Measurements from ENCODE around the gene GIPC3.
A peak's percentile ranks its signal among the peaks of the same experiment; 100 is the strongest.

GIPC3 gene

GRCh38 chr19:3599776-3600187 is 14.5 kb downstream of the GIPC3 start:
- no peak for DNase-seq
- intact Hi-C loops (cut with DNase I), result no loop called here

- intact Hi-C loops (cut with DNase I), result no loop called here
- no peak for DNase-seq
Observed at GRCh38 chr19:3601021-3601420, 15.7 kb downstream of the GIPC3 start.

GRCh38 chr19:3603121-3603811 is 18.0 kb downstream of the GIPC3 start:
- DNase-seq, result no peak
- intact Hi-C loops (cut with DNase I), result no loop called here

GRCh38 chr19:3604227-3604986 is 19.1 kb downstream of the GIPC3 start:
- intact Hi-C loops (cut with DNase I), result no loop called here
- no peak for DNase-seq

GRCh38 chr19:3604987-3605343 is 19.7 kb downstream of the GIPC3 start:
- intact Hi-C loops (cut with DNase I), result no loop called here
- no peak for DNase-seq

- intact Hi-C loops (cut with DNase I), result no loop called here
- no peak for DNase-seq
Observed at GRCh38 chr19:3605361-3605760, 20.1 kb downstream of the GIPC3 start.

- intact Hi-C loops (cut with DNase I), result no loop called here
- DNase-seq, result no peak
Observed at GRCh38 chr19:3605770-3606169, 20.5 kb downstream of the GIPC3 start.

- no peak for DNase-seq
- intact Hi-C loops (cut with DNase I), result no loop called here
Observed at GRCh38 chr19:3606174-3606689, 21.0 kb downstream of the GIPC3 start.

- DNase-seq, result peak in 6 of 10 donors; percentile 43 to 93 (median 66)
- intact Hi-C loops (cut with DNase I), result no loop called here
Observed at GRCh38 chr19:3606690-3607289, 21.5 kb downstream of the GIPC3 start, which contains the start of gene TBXA2R. TSS of gene TBXA2R (minus strand) at chr19:3606875. CDS start at chr19:3600634, 6,241 bp downstream.

GRCh38 chr19:3607303-3608078 is 22.2 kb downstream of the GIPC3 start:
- DNase-seq, result no peak
- intact Hi-C loops (cut with DNase I), result no loop called here

- intact Hi-C loops (cut with DNase I), result no loop called here
Observed at GRCh38 chr19:3608079-3608641, 22.9 kb downstream of the GIPC3 start.

GRCh38 chr19:3608750-3609322 is 23.6 kb downstream of the GIPC3 start:
- DNase-seq, result peak in 1 of 10 donors; percentile 79
- intact Hi-C loops (cut with DNase I), result no loop called here

More at GRCh38 chr19:3608079-3608641, 22.9 kb downstream of the GIPC3 start:
- DNase-seq, result no peak

- intact Hi-C loops (cut with DNase I), result no loop called here
Observed at GRCh38 chr19:3609779-3610719, 24.8 kb downstream of the GIPC3 start.

GRCh38 chr19:3610745-3611717 is 25.8 kb downstream of the GIPC3 start:
- intact Hi-C loops (cut with DNase I), result no loop called here

More at GRCh38 chr19:3609779-3610719, 24.8 kb downstream of the GIPC3 start:
- DNase-seq, result peak in 1 of 10 donors; percentile 80

GRCh38 chr19:3611841-3612240 is 26.6 kb downstream of the GIPC3 start:
- peak in 1 of 10 donors; percentile 71 for DNase-seq
- intact Hi-C loops (cut with DNase I), result no loop called here

More at GRCh38 chr19:3610745-3611717, 25.8 kb downstream of the GIPC3 start:
- peak in 1 of 10 donors; percentile 84 for DNase-seq

- DNase-seq, result no peak
- intact Hi-C loops (cut with DNase I), result no loop called here
Observed at GRCh38 chr19:3612330-3612729, 27.1 kb downstream of the GIPC3 start.

All from posterior cingulate gyrus (tissue), 11 donors.